ENCODE data around the gene LRCH2. TPM values are rescaled to one million over a fixed set of nuclear protein-coding genes. Genes with fewer than 3 reads are reported as not detected.

The LRCH2 gene, protein sequence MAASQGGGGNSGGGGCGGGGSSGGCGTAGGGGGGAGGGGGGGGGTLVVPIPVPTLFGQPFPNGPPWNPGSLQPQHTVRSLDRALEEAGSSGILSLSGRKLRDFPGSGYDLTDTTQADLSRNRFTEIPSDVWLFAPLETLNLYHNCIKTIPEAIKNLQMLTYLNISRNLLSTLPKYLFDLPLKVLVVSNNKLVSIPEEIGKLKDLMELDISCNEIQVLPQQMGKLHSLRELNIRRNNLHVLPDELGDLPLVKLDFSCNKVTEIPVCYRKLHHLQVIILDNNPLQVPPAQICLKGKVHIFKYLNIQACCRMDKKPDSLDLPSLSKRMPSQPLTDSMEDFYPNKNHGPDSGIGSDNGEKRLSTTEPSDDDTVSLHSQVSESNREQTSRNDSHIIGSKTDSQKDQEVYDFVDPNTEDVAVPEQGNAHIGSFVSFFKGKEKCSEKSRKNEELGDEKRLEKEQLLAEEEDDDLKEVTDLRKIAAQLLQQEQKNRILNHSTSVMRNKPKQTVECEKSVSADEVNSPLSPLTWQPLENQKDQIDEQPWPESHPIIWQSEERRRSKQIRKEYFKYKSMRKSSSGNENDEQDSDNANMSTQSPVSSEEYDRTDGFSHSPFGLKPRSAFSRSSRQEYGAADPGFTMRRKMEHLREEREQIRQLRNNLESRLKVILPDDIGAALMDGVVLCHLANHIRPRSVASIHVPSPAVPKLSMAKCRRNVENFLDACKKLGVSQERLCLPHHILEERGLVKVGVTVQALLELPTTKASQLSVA
- total RNA-seq (2013): 0.02 TPM
- polyA plus RNA-seq: not detected
- not detected in 2 replicates for polyA minus RNA-seq
- 0 to 9.3 (median 0) reads per million in 11 experiments for total RNA-seq

DNA sequence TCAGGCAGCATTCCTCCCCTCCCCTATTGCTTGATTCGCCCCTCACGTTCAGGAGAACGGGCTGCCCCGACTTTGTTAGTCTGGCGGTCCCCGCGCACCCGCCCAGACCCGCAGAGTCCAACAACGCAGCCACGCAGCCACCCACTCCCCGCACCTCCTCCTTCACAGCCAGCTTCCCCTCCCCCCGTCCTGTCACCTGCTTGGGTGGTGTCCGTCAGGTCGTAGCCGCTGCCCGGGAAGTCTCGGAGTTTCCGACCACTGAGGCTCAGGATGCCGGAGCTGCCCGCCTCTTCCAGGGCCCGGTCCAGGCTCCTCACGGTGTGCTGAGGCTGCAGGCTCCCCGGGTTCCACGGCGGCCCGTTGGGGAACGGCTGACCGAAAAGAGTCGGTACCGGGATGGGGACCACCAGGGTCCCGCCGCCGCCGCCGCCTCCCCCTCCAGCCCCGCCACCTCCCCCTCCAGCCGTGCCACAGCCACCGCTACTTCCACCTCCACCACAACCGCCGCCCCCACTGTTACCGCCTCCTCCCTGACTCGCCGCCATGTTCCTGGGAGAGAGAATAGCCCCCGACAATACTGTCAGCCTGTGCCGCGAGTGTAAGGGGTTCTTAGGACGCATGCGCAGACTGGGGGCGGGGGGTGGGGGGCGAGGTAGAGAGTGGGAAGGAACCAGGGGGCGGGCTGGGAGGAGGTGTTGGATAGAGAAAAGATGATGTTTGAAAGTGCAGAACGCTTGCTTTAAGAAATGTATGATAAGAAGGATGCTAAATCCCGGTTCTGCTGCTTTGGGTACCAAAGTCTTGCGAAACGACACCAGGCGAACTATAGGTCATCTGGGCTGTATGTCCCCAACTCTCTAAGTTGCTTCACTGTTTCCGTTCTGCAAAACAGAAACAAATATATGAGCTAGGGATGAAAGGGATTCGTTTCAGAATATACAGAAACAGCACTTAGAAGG is at the start of gene LRCH2:
Gene LRCH2, minus strand, starts transcription at position 600 of the 959 bp plus-strand sequence. Its CDS starts 55 bp downstream, at position 545.
- WGBS (ENCODE audit: insufficient coverage): 0% methylated on average over 19 of the region's 59 CpGs
- Mint-ChIP-seq H3K36me3 (no peaks in the 10 kb centered on the region), H3K9me3 (peaks cover 0 to 7% (median 0%) of the 10 kb centered on the region in 7 donors), H3K4me3 (peak within 1 kb of the TSS in 1 of 2 donors; percentile 51), H3K27ac (peak within 1 kb of the TSS in 1 of 7 donors; percentile 82), H3K27me3 (ENCODE audit: low read depth in 3 of 3) (peaks cover 24 to 40% (median 33%) of the 10 kb centered on the region in 3 donors), H3K4me1 (no peaks in the 10 kb centered on the region)
- no peaks in the 10 kb centered on the region for H3K79me2 ChIP-seq (ENCODE audit: insufficient read depth, low read length)
- H3K9me3 ChIP-seq (replicated peaks in 1 of 2; ENCODE audit: control insufficient read depth in 1 of 2, insufficient read depth in 1 of 2, low read length in 2 of 2): no peaks in the 10 kb centered on the region
- DNase-seq: no peak
- H3K4me2 ChIP-seq (replicated peaks; ENCODE audit: extremely low read depth, low read length, poor library complexity, severe bottlenecking): no peak within 1 kb of the TSS
- H3K27me3 ChIP-seq (ENCODE audit: control insufficient read depth in 2 of 2, insufficient read depth in 2 of 2, low read length in 2 of 2): peaks cover 28 to 36% of the 10 kb centered on the region in 2 donors
- no peaks in the 10 kb centered on the region for H3K4me1 ChIP-seq (ENCODE audit: control insufficient read depth in 1 of 2, insufficient read depth in 2 of 2, low read length in 2 of 2)
- no peak within 1 kb of the TSS for H3K9ac ChIP-seq (ENCODE audit: insufficient read depth, low read length, poor library complexity, severe bottlenecking)
- intact Hi-C loops (cut with micrococcal nuclease): no loop called here
- no peak within 1 kb of the TSS for H3K27ac ChIP-seq (ENCODE audit: low read depth in 1 of 2, low read length in 2 of 2)
- no peak within 1 kb of the TSS for H3K4me3 ChIP-seq (replicated peaks in 1 of 3; ENCODE audit: low read depth in 2 of 3, low read length in 3 of 3)
- H3K36me3 ChIP-seq (replicated peaks in 1 of 2; ENCODE audit: control insufficient read depth in 1 of 2, insufficient read depth in 2 of 2, low read length in 2 of 2): no peaks in the 10 kb centered on the region
- H2AFZ ChIP-seq (ENCODE audit: insufficient read depth, low read depth, low read length, poor library complexity, severe bottlenecking): no peak within 1 kb of the TSS
- no peaks in the 10 kb centered on the region for H4K20me1 ChIP-seq (ENCODE audit: insufficient read depth, low read length)
- TF ChIP-seq, protein P1, sequence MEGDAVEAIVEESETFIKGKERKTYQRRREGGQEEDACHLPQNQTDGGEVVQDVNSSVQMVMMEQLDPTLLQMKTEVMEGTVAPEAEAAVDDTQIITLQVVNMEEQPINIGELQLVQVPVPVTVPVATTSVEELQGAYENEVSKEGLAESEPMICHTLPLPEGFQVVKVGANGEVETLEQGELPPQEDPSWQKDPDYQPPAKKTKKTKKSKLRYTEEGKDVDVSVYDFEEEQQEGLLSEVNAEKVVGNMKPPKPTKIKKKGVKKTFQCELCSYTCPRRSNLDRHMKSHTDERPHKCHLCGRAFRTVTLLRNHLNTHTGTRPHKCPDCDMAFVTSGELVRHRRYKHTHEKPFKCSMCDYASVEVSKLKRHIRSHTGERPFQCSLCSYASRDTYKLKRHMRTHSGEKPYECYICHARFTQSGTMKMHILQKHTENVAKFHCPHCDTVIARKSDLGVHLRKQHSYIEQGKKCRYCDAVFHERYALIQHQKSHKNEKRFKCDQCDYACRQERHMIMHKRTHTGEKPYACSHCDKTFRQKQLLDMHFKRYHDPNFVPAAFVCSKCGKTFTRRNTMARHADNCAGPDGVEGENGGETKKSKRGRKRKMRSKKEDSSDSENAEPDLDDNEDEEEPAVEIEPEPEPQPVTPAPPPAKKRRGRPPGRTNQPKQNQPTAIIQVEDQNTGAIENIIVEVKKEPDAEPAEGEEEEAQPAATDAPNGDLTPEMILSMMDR (IDR thresholded peaks at IDR 0.05): no peak
